Hepatocyte (in vitro differentiated cells): ENCODE results near the gene NRARP. TPM values are rescaled to one million over a fixed set of nuclear protein-coding genes. Genes with fewer than 3 reads are reported as not detected.

Experiments used
- DNase-seq: peaks from one replicate; pipeline ENCODE4 v3.0.0-alpha.2; 2016; ENCODE audit warnings: low spot score
- H2AFZ ChIP-seq: fragments of 200-600 bp; sonication (generic); 2 replicates; pipeline ENCODE4 v1.6.0; 2016; ENCODE audit warnings: antibody characterized with exemption, mild to moderate bottlenecking
- H3K27ac ChIP-seq: fragments of 200-600 bp; sonication (generic); 2 replicates; pipeline ENCODE4 v1.5.1; 2016; ENCODE audit warnings: mild to moderate bottlenecking
- H3K27me3 ChIP-seq: fragments of 200-600 bp; sonication (generic); 2 replicates; pipeline ENCODE4 v1.6.1; 2016
- H3K36me3 ChIP-seq: fragments of 200-600 bp; sonication (generic); replicated peaks from 2 replicates; pipeline ENCODE4 v1.5.1; 2016; ENCODE audit warnings: low read depth; ENCODE audit not compliant: insufficient read depth
- H3K4me1 ChIP-seq: fragments of 200-600 bp; sonication (generic); 2 replicates; pipeline ENCODE4 v1.5.1; 2016; ENCODE audit warnings: mild to moderate bottlenecking, moderate library complexity; ENCODE audit not compliant: insufficient read depth
- H3K4me2 ChIP-seq: fragments of 200-600 bp; sonication (generic); 2 replicates; pipeline ENCODE4 v1.6.0; 2016
- H3K4me3 ChIP-seq: fragments of 200-600 bp; sonication (generic); 2 replicates; pipeline ENCODE4 v1.5.1; 2016; ENCODE audit warnings: mild to moderate bottlenecking
- H3K79me2 ChIP-seq: fragments of 200-600 bp; sonication (generic); 2 replicates; pipeline ENCODE4 v1.6.0; 2017; ENCODE audit warnings: mild to moderate bottlenecking
- H3K9me2 ChIP-seq: fragments of 200-600 bp; sonication (generic); replicated peaks from 2 replicates; pipeline ENCODE4 v1.6.0; 2017; ENCODE audit warnings: mild to moderate bottlenecking; ENCODE audit not compliant: insufficient read depth
- H3K9me3 ChIP-seq: fragments of 200-600 bp; sonication (generic); 2 replicates; pipeline ENCODE4 v1.5.1; 2016; ENCODE audit warnings: low read depth, mild to moderate bottlenecking
- H4K20me1 ChIP-seq: fragments of 200-600 bp; sonication (generic); 2 replicates; pipeline ENCODE4 v1.6.0; 2016; ENCODE audit warnings: mild to moderate bottlenecking; ENCODE audit not compliant: insufficient read depth, poor library complexity, severe bottlenecking
- EZH2 ChIP-seq: fragments of 200-600 bp; sonication (generic); IDR thresholded peaks from 2 replicates; pipeline ENCODE4 v1.6.1; 2016; ENCODE audit warnings: antibody characterized with exemption, mild to moderate bottlenecking, borderline replicate concordance
- EZH2phosphoT487 ChIP-seq: fragments of 200-600 bp; sonication (generic); IDR thresholded peaks from one replicate; pipeline ENCODE4 v1.6.1; 2018; ENCODE audit warnings: antibody characterized with exemption, mild to moderate bottlenecking, low read depth, moderate library complexity; ENCODE audit not compliant: unreplicated experiment, severe bottlenecking
- WGBS: methylation state at CpG from one replicate; pipeline ENCODE4 v1.1.6; 2016; ENCODE audit warnings: low lambda C conversion rate; ENCODE audit errors: missing lambda C conversion rate; 5-methylcytosine and 5-hydroxymethylcytosine counted together
- polyA plus RNA-seq: library from polyadenylated mRNA; unstranded; fragments of >200 nt; fragmentation: Nextera tagmentation; extraction: Ambion mirVana; gene quantifications from 2 replicates; pipeline ENCODE4 v1.2.1, GENCODE V29; 2016
- total RNA-seq: library from RNA; depleted of rRNA; stranded (reverse); fragments of >200 nt; gene quantifications from 2 replicates; pipeline ENCODE4 v1.2.3, GENCODE V29; 2014
- TF ChIP-seq, protein P1 (sequence below): fragments of 200-600 bp; sonication (generic); IDR thresholded peaks from 2 replicates; pipeline ENCODE4 v1.5.1; 2016; ENCODE audit warnings: antibody characterized with exemption, mild to moderate bottlenecking; ENCODE audit not compliant: poor library complexity

The NRARP gene
- total and polyA plus RNA-seq, 2 experiments from 2014 or later: 5.3 to 18.7 TPM

GRCh38 chr9:137294681-137295237, 7.3 kb downstream of the NRARP start:
- peak overlapping the region; percentile 91 for H3K4me2 ChIP-seq
- no peaks in the 10 kb centered on the region for H3K27me3 ChIP-seq
- H4K20me1 ChIP-seq: no peaks in the 10 kb centered on the region
- peaks cover 48% of the 10 kb centered on the region for H3K4me1 ChIP-seq
- no peak overlapping the region for H3K4me3 ChIP-seq
- 32% methylated on average over 35 of the region's 35 CpGs for WGBS
- H3K9me2 ChIP-seq: no peaks in the 10 kb centered on the region
- peak overlapping the region; percentile 96 for H3K27ac ChIP-seq
- peak; percentile 56 for DNase-seq
- H3K36me3 ChIP-seq: no peaks in the 10 kb centered on the region
- peaks cover 5% of the 10 kb centered on the region for H3K79me2 ChIP-seq
- no peak for TF ChIP-seq EZH2
- TF ChIP-seq EZH2phosphoT487: no peak
- TF ChIP-seq, protein P1, sequence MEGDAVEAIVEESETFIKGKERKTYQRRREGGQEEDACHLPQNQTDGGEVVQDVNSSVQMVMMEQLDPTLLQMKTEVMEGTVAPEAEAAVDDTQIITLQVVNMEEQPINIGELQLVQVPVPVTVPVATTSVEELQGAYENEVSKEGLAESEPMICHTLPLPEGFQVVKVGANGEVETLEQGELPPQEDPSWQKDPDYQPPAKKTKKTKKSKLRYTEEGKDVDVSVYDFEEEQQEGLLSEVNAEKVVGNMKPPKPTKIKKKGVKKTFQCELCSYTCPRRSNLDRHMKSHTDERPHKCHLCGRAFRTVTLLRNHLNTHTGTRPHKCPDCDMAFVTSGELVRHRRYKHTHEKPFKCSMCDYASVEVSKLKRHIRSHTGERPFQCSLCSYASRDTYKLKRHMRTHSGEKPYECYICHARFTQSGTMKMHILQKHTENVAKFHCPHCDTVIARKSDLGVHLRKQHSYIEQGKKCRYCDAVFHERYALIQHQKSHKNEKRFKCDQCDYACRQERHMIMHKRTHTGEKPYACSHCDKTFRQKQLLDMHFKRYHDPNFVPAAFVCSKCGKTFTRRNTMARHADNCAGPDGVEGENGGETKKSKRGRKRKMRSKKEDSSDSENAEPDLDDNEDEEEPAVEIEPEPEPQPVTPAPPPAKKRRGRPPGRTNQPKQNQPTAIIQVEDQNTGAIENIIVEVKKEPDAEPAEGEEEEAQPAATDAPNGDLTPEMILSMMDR: peak; percentile 36
- peak overlapping the region; percentile 31 for H2AFZ ChIP-seq
- H3K9me3 ChIP-seq: no peaks in the 10 kb centered on the region

DNA sequence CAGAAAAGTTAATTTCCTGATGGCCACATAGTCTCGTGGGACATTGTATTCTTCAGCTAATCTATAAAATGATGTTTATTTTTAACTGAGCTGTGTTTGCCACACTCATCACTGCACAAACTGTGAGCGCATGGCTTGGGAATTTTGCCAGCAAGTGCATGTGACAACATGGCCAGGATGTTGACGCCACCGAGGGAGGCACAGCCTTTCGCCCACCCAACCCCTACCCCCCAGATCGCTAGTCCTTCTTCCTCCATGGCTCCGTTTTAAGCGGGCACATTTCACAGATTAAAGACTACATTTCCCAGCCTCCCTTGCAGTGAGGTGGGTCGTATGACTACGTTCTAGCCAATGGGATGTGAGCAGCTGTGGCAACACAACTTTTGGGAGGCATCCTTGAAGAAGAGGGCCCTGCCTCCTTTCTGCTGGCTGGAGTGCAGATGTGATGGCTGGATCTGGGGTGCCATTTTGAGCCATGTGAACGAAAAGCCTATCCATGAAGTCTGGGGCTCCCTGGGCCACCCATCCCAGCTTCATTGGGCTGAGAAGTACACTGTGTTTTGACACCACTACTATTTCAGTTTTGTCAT, 7.9 kb downstream of the NRARP start:
- Histone ChIP-seq H3K4me2 (peak overlapping the region; percentile 34), H3K36me3 (no peaks in the 10 kb centered on the region), H3K4me3 (no peak overlapping the region), H3K4me1 (peaks cover 42% of the 10 kb centered on the region), H3K79me2 (no peaks in the 10 kb centered on the region), H3K9me2 (no peaks in the 10 kb centered on the region), H2AFZ (peak overlapping the region; percentile 31), H3K9me3 (no peaks in the 10 kb centered on the region), H3K27ac (peak overlapping the region; percentile 96), H3K27me3 (no peaks in the 10 kb centered on the region), H4K20me1 (no peaks in the 10 kb centered on the region)
- TF ChIP-seq, protein P1: no peak
- TF ChIP-seq EZH2 (no peak), EZH2phosphoT487 (no peak)
- peak; percentile 85 for DNase-seq
- 49% methylated on average over 11 of the region's 11 CpGs for WGBS

- H3K4me1 ChIP-seq: peaks cover 38% of the 10 kb centered on the region
- WGBS: 60% methylated on average over 29 of the region's 29 CpGs
- TF ChIP-seq EZH2 (no peak), EZH2phosphoT487 (no peak)
- TF ChIP-seq, protein P1: no peak
- H3K27ac ChIP-seq: peak overlapping the region; percentile 96
- H3K36me3 ChIP-seq: no peaks in the 10 kb centered on the region
- H3K4me3 ChIP-seq: no peak overlapping the region
- H4K20me1 ChIP-seq: no peaks in the 10 kb centered on the region
- H3K9me2 ChIP-seq: no peaks in the 10 kb centered on the region
- H3K4me2 ChIP-seq: peak overlapping the region; percentile 59
- H2AFZ ChIP-seq: no peak overlapping the region
- no peaks in the 10 kb centered on the region for H3K9me3 ChIP-seq
- H3K27me3 ChIP-seq: no peaks in the 10 kb centered on the region
- DNase-seq: peak; percentile 86
- no peaks in the 10 kb centered on the region for H3K79me2 ChIP-seq
Measured at GRCh38 chr9:137293482-137294090, 8.5 kb downstream of the NRARP start.
